ENCODE measurements around the gene SPATA31D3.
"Not testable (repeated sequence)": the region's sequence is repeated elsewhere in the genome, so short reads cannot be mapped to it uniquely, and the experiment has no call there.

SPATA31D3 gene

GRCh38 chr9:81912135-81912534 is 31.2 kb upstream of the SPATA31D3 start:
- H3K27ac ChIP-seq = no peak overlapping the region

GRCh38 chr9:81915801-81916505 is 27.3 kb upstream of the SPATA31D3 start:
- TF ChIP-seq CTCF (conservative IDR thresholded peaks at IDR 0.05) = no peak
- H3K27ac ChIP-seq = no peak overlapping the region

More at GRCh38 chr9:81912135-81912534, 31.2 kb upstream of the SPATA31D3 start:
- no peak for TF ChIP-seq CTCF (conservative IDR thresholded peaks at IDR 0.05)

- not testable (repeated sequence) for H3K27ac ChIP-seq
Measured at GRCh38 chr9:81918507-81918906, 24.8 kb upstream of the SPATA31D3 start.

GRCh38 chr9:81928305-81928704 is 15.0 kb upstream of the SPATA31D3 start, which contains the start of gene SPATA31D4:
Gene SPATA31D4, plus strand, starts transcription at chr9:81928428. Its CDS starts 86 bp downstream, at chr9:81928514.
- H3K27ac ChIP-seq = not testable (repeated sequence)

GRCh38 chr9:81930147-81930546 is 13.2 kb upstream of the SPATA31D3 start:
- H3K27ac ChIP-seq = not testable (repeated sequence)

GRCh38 chr9:81933547-81933946 is 9.8 kb upstream of the SPATA31D3 start:
- H3K27ac ChIP-seq = not testable (repeated sequence)

- H3K27ac ChIP-seq = not testable (repeated sequence)
Measured at GRCh38 chr9:81948650-81949049, 5.3 kb downstream of the SPATA31D3 start.

GRCh38 chr9:81953096-81953495 is 9.8 kb downstream of the SPATA31D3 start:
- TF ChIP-seq CTCF (conservative IDR thresholded peaks at IDR 0.05) = no peak

GRCh38 chr9:81955625-81956024 is 12.3 kb downstream of the SPATA31D3 start:
- TF ChIP-seq CTCF (conservative IDR thresholded peaks at IDR 0.05) = no peak
- no peak overlapping the region for H3K27ac ChIP-seq

More at GRCh38 chr9:81953096-81953495, 9.8 kb downstream of the SPATA31D3 start:
- H3K27ac ChIP-seq = no peak overlapping the region

- no peak for TF ChIP-seq CTCF (conservative IDR thresholded peaks at IDR 0.05)
- H3K27ac ChIP-seq = no peak overlapping the region
Measured at GRCh38 chr9:81964218-81965171, 21.2 kb downstream of the SPATA31D3 start.

Measured in VCaP (cell line).